Stomach (tissue), 4 donors: ENCODE data around the gene AJAP1.

Experiments used
- EP300 ChIP-seq: sonication (generic); formaldehyde crosslinking; IDR thresholded peaks from one replicate; pipeline ENCODE4 v1.6.1; 2017; ENCODE audit warnings: antibody characterized with exemption
- POLR2A ChIP-seq, 4 donors: fragments of 450-650 bp; IDR thresholded peaks; one replicate each; pipeline ENCODE4 v1.6.1; 2016; ENCODE audit warnings: antibody characterized with exemption in 4 of 4, control low read depth in 2 of 4, mild to moderate bottlenecking in 1 of 4, moderate library complexity in 1 of 4
- POLR2AphosphoS5 ChIP-seq, 3 donors: sonication (generic); formaldehyde crosslinking; IDR thresholded peaks; one replicate each; pipeline ENCODE4 v1.6.1; 2016; ENCODE audit warnings: antibody characterized with exemption in 3 of 3
- TF ChIP-seq, protein P1 (sequence below), 7 experiments: fragments of 450-650 bp in 4 of 7; fragments of 200-600 bp in 3 of 7; sonication (generic) in 3 of 7; IDR thresholded peaks; one replicate each; pipeline ENCODE4 v1.5.1; 2016 to 2019; ENCODE audit warnings: antibody characterized with exemption in 7 of 7, control low read depth in 2 of 7, mild to moderate bottlenecking in 1 of 7

DNA sequence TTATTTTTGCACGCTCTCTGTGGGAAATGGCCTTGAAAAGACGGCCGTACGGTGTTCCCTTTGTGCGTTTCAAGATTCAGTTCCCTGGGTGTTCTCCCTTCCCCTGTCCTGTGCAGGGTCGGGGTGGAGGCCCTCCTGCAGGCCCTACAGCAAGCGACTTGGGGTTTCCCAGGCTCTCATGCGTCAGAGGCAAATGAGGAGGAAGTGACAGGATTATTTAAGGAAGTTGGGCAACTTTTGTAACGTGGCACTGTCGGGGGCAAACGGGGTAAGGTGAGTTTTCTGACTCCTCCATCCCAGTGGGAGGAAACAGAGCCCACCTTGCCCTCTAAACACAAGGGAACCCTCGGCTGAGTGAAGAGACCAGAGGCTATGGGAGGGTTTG lies 16.1 kb upstream of the AJAP1 start:
- TF ChIP-seq, protein P1, sequence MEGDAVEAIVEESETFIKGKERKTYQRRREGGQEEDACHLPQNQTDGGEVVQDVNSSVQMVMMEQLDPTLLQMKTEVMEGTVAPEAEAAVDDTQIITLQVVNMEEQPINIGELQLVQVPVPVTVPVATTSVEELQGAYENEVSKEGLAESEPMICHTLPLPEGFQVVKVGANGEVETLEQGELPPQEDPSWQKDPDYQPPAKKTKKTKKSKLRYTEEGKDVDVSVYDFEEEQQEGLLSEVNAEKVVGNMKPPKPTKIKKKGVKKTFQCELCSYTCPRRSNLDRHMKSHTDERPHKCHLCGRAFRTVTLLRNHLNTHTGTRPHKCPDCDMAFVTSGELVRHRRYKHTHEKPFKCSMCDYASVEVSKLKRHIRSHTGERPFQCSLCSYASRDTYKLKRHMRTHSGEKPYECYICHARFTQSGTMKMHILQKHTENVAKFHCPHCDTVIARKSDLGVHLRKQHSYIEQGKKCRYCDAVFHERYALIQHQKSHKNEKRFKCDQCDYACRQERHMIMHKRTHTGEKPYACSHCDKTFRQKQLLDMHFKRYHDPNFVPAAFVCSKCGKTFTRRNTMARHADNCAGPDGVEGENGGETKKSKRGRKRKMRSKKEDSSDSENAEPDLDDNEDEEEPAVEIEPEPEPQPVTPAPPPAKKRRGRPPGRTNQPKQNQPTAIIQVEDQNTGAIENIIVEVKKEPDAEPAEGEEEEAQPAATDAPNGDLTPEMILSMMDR (IDR thresholded peaks at IDR 0.05) = no peak
- TF ChIP-seq POLR2AphosphoS5 (IDR thresholded peaks at IDR 0.05) (no peak), POLR2A (IDR thresholded peaks at IDR 0.05) (no peak), EP300 (no peak)
